Keratinocyte (primary cell): Measurements from ENCODE around the gene BMF. TPM values are rescaled to one million over a fixed set of nuclear protein-coding genes. Genes with fewer than 3 reads are reported as not detected.
"Not testable (repeated sequence)": the region's sequence is repeated elsewhere in the genome, so short reads cannot be mapped to it uniquely, and the experiment has no call there.

ENCODE experiments used
- DNase-seq: peaks from one replicate; pipeline ENCODE4 v3.0.0-alpha.2; 2011; ENCODE audit warnings: low read depth, missing footprints, low spot score
- FAIRE-seq: peaks from 2 replicates; lab custom pipeline; 2011; peaks lifted over from hg19 to GRCh38; lab: Jason Lieb, UNC
- H2AFZ ChIP-seq: 2 replicates; pipeline ENCODE4 v1.6.0; 2012; ENCODE audit warnings: low read length, control low read depth, inconsistent platforms; ENCODE audit not compliant: control insufficient read depth
- H3K27ac ChIP-seq: 2 replicates; pipeline ENCODE4 v1.5.1; 2011; ENCODE audit warnings: low read length; ENCODE audit not compliant: control insufficient read depth, insufficient read depth
- H3K27me3 ChIP-seq: 3 replicates; pipeline ENCODE4 v1.6.0; 2011; ENCODE audit warnings: low read length; ENCODE audit not compliant: control insufficient read depth, insufficient read depth; ENCODE audit errors: extremely low read depth
- H3K36me3 ChIP-seq, 2 experiments: 2 replicates in 1 of 2; 3 replicates in 1 of 2; pipeline ENCODE4 v1.5.1; 2011; ENCODE audit warnings: low read length in 2 of 2, mild to moderate bottlenecking in 1 of 2; ENCODE audit not compliant: control insufficient read depth in 2 of 2, insufficient read depth in 2 of 2; ENCODE audit errors: extremely low read depth in 1 of 2
- H3K4me1 ChIP-seq: 3 replicates; pipeline ENCODE4 v1.5.1; 2011; ENCODE audit warnings: low read length; ENCODE audit not compliant: control insufficient read depth, insufficient read depth; ENCODE audit errors: extremely low read depth
- H3K4me2 ChIP-seq: 3 replicates; pipeline ENCODE4 v1.6.0; 2011; ENCODE audit warnings: low read depth, low read length; ENCODE audit not compliant: control insufficient read depth, insufficient read depth; ENCODE audit errors: extremely low read depth
- H3K4me3 ChIP-seq, 3 experiments: fragments of 200-600 bp in 1 of 3; sonication (generic) in 1 of 3; 2 replicates in 2 of 3; 3 replicates in 1 of 3; pipeline ENCODE4 v1.5.1; 2011 to 2016; ENCODE audit warnings: low read length in 3 of 3, mild to moderate bottlenecking in 3 of 3, control low read depth in 2 of 3, inconsistent platforms in 1 of 3, low read depth in 1 of 3, mixed read lengths in 1 of 3, mixed run types in 1 of 3, moderate library complexity in 1 of 3; ENCODE audit not compliant: control insufficient read depth in 2 of 3, insufficient read depth in 2 of 3; ENCODE audit errors: extremely low read depth in 1 of 3
- H3K79me2 ChIP-seq: 2 replicates; pipeline ENCODE4 v1.6.0; 2012; ENCODE audit warnings: low read length; ENCODE audit not compliant: control insufficient read depth, insufficient read depth
- H3K9ac ChIP-seq: 3 replicates; pipeline ENCODE4 v1.6.0; 2011; ENCODE audit warnings: low read length; ENCODE audit not compliant: control insufficient read depth, insufficient read depth; ENCODE audit errors: extremely low read depth
- H3K9me1 ChIP-seq: 3 replicates; pipeline ENCODE4 v1.6.0; 2011; ENCODE audit warnings: low read length; ENCODE audit not compliant: control insufficient read depth, insufficient read depth; ENCODE audit errors: extremely low read depth
- H3K9me3 ChIP-seq: 2 replicates; pipeline ENCODE4 v1.5.1; 2012; ENCODE audit warnings: low read depth, low read length; ENCODE audit not compliant: control insufficient read depth
- H4K20me1 ChIP-seq: 3 replicates; pipeline ENCODE4 v1.6.0; 2011; ENCODE audit warnings: low read length; ENCODE audit not compliant: control insufficient read depth, insufficient read depth; ENCODE audit errors: extremely low read depth
- CTCF ChIP-seq, 3 experiments: IDR thresholded peaks in 1 of 3; conservative IDR thresholded peaks in 1 of 3; optimal IDR thresholded peaks in 1 of 3; 2 replicates in 2 of 3; 3 replicates in 1 of 3; pipeline versions ENCODE3 to v1.5.1; 2011; ENCODE audit warnings: low read length in 3 of 3, mild to moderate bottlenecking in 3 of 3, moderate library complexity in 2 of 3, control low read depth in 1 of 3, inconsistent platforms in 1 of 3; ENCODE audit not compliant: insufficient read depth in 2 of 3; ENCODE audit errors: extremely low read depth in 1 of 3
- EZH2 ChIP-seq: IDR thresholded peaks from one replicate; pipeline ENCODE4 v1.6.1; 2012; ENCODE audit warnings: inconsistent platforms, mild to moderate bottlenecking, low read length, moderate library complexity
- dilution Hi-C: fragments of 300-500 bp; cut with MboI; formaldehyde crosslinking; loops from one replicate; pipeline ENCODE4 v1.7.0; 2020; ENCODE audit warnings: low sequenced_read_pairs; ENCODE audit not compliant: extremely low pct_ligation_motif_present
- polyA plus RNA-seq, 5 experiments: library from polyadenylated mRNA; depleted of rRNA in 3 of 5; stranded (reverse) in 3 of 5; stranded (forward) in 1 of 5; unstranded in 1 of 5; fragments of >200 nt; gene quantifications; 1 replicate in 1 of 5; 2 replicates in 3 of 5; 3 replicates in 1 of 5; pipeline versions ENCODE4 v1.2.1 to v1.2.3, GENCODE V29; 2011 to 2012; ENCODE audit warnings: missing spikeins in 2 of 5, low read depth in 1 of 5, low replicate concordance in 1 of 5

BMF gene
- polyA plus RNA-seq, 1 donor (not counting 4 experiments of a cell fraction or from before 2014, with no cell fraction given): 0.13 TPM

GRCh38 chr15:40142428-40142827, 33.7 kb upstream of the BMF start:
- no peaks in the 10 kb centered on the region for H4K20me1 ChIP-seq
- FAIRE-seq: no peak
- no peak for DNase-seq
- H3K27ac ChIP-seq: no peak overlapping the region
- H3K9ac ChIP-seq: no peak overlapping the region
- no peaks in the 10 kb centered on the region for H3K27me3 ChIP-seq
- H3K4me2 ChIP-seq: no peak overlapping the region
- TF ChIP-seq EZH2 (no peak), CTCF (optimal IDR thresholded peaks at IDR 0.05 in 1 of 3, IDR thresholded peaks at IDR 0.05 in 1 of 3, conservative IDR thresholded peaks at IDR 0.05 in 1 of 3; ENCODE audit: extremely low read depth in 1 of 3, insufficient read depth in 2 of 3, low read length in 3 of 3) (no peak)
- no peaks in the 10 kb centered on the region for H3K9me3 ChIP-seq
- no peak overlapping the region for H2AFZ ChIP-seq
- dilution Hi-C loops: no loop called here
- H3K79me2 ChIP-seq: no peaks in the 10 kb centered on the region
- H3K4me1 ChIP-seq: peaks cover 12% of the 10 kb centered on the region
- no peak overlapping the region for H3K4me3 ChIP-seq
- H3K36me3 ChIP-seq: no peaks in the 10 kb centered on the region
- no peaks in the 10 kb centered on the region for H3K9me1 ChIP-seq

- H3K9ac ChIP-seq, H3K27ac ChIP-seq, H3K4me1 ChIP-seq, H3K4me2 ChIP-seq, H3K79me2 ChIP-seq, H4K20me1 ChIP-seq, H3K27me3 ChIP-seq, H3K9me1 ChIP-seq, DNase-seq, dilution Hi-C loops, FAIRE-seq, H2AFZ ChIP-seq, H3K36me3 ChIP-seq, H3K4me3 ChIP-seq, H3K9me3 ChIP-seq: not testable (repeated sequence)
These were observed 29.5 kb upstream of the BMF start for GRCh38 chr15:40138201-40138570.
